Measurements from ENCODE around the gene HAGH.

HAGH gene

DNA sequence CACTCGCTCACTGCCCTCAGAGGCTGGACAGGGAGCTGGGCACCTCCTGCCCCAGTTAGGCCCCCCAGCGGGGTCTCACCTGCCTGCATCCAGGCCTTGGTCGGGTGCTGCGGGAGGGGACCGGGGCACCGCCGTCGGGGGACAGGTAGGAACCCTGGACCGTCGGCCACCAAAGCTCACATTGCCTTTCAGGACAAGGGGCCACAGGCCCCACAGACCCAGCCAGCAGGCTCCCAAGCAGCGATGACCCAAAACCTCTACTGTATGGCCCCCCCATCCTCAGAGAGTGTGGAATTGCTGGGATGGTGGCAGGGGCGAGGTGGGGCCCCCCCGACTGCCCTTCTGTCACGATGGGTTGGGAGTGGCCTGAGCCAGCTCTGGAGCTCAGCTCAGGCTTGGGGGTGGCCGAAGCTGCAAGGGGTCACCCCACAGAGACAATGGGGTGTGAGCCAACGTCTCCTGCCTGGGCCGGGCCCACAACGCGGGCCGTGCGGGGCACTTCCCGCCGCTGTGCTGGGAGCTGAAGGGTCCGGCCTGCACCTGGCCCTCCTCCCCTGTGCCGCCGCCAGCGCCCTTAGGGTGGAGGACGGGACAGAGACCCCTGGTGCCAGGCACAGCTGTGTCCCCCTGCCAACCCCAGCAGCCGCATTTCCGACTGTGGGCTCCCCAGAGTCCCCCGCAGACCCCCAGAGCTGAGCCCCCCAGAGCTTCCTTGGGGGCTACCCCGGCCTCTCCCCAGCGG, 33.6 kb downstream of the HAGH start:
- Histone ChIP-seq H3K9me3 (ENCODE audit: control insufficient read depth, low read length) (no peaks in the 10 kb centered on the region), H3K27me3 (replicated peaks; ENCODE audit: control insufficient read depth, insufficient read depth, low read length, poor library complexity, severe bottlenecking) (no peaks in the 10 kb centered on the region), H3K4me1 (ENCODE audit: control insufficient read depth, insufficient read depth, low read length, poor library complexity, severe bottlenecking) (no peaks in the 10 kb centered on the region), H3K36me3 (ENCODE audit: control insufficient read depth, insufficient read depth, low read length) (peaks cover 24% of the 10 kb centered on the region), H3K27ac (ENCODE audit: insufficient read depth, low read length, poor library complexity, severe bottlenecking) (no peak overlapping the region), H3K4me3 (ENCODE audit: insufficient read depth, low read depth, low read length, poor library complexity, severe bottlenecking) (no peak overlapping the region)
- DNase-seq, result no peak

DNA sequence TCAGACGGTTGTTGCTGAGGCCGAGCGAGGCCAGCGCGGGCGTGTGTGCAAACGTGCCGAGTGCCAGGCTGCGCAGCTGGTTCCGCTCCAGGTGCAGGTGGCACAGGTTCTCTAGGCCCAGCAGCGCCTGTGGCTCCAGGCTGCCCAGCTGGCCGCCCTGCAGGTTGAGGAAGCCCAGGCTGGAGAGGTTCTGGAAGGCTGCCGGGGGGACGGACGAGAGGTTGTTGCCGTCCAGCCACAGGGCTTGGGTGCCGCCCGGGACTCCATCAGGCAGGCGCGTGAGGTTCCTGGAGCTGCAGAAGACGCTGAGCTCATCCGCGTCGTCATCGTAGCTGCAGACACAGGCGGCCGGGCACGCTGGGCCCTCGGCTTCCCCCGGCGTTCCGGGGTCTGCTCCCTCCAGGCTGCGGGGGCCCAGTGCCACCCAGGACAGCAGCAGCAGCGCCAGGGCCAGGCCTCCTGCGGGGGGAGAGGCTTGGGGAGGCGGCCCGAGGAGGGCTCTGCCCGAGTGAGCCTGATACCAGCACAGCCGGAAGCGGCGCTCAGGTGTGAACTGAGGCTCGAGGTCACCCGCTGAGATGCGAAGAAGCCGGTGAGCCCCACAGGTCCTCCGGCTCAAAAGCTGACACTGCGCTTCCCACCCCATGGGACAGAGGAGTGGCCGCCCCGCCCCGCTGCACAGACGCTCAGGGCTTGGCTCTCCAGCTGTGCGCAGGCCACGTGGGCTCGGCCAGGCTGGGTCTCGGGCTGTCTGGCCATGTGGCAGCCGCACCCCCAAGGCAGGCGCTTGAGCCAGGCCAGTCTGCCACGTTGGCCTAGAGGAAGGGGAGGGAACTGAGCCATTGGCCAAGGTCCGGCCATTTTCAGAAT, 34.4 kb downstream of the HAGH start:
- no peak for DNase-seq
- Histone ChIP-seq H3K27me3 (replicated peaks; ENCODE audit: control insufficient read depth, insufficient read depth, low read length, poor library complexity, severe bottlenecking) (no peaks in the 10 kb centered on the region), H3K27ac (ENCODE audit: insufficient read depth, low read length, poor library complexity, severe bottlenecking) (no peak overlapping the region), H3K9me3 (ENCODE audit: control insufficient read depth, low read length) (no peaks in the 10 kb centered on the region), H3K4me1 (ENCODE audit: control insufficient read depth, insufficient read depth, low read length, poor library complexity, severe bottlenecking) (no peaks in the 10 kb centered on the region), H3K4me3 (ENCODE audit: insufficient read depth, low read depth, low read length, poor library complexity, severe bottlenecking) (no peak overlapping the region), H3K36me3 (ENCODE audit: control insufficient read depth, insufficient read depth, low read length) (peaks cover 32% of the 10 kb centered on the region)

DNA sequence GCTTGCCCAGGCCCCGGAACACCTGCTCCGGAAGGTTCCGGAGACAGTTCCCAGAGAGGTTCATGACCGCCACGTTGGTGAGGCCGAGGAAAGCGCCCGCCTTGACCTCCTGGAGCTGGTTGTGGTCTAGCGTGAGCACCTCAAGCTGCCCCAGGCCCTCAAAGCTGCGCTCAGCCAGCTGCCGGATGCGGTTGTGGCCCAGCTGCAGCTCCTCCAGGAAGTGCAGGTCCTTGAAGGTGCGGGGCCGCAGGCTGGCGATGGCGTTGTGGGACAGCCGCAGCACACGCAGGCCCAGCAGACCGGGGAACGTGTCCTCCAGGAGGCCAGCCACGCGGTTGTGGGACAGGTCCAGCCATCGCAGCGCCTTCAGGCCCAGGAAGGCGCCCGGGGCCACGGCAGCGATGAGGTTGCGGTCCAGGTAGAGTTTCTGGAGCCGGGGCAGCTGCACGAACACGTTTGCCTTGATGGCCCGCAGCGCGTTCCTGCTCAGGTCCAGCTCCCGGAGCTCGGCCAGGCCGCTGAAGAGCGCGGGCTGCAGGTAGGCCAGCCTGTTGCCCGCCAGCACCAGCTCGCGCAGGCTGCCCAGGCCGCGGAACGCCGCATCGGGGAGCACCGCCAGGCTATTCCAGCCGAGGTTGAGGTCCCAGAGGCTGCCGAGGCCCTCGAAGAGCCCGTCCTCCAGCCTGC, 35.2 kb downstream of the HAGH start:
- Histone ChIP-seq H3K27me3 (replicated peaks; ENCODE audit: control insufficient read depth, insufficient read depth, low read length, poor library complexity, severe bottlenecking) (no peaks in the 10 kb centered on the region), H3K9me3 (ENCODE audit: control insufficient read depth, low read length) (no peaks in the 10 kb centered on the region), H3K4me3 (ENCODE audit: insufficient read depth, low read depth, low read length, poor library complexity, severe bottlenecking) (no peak overlapping the region), H3K4me1 (ENCODE audit: control insufficient read depth, insufficient read depth, low read length, poor library complexity, severe bottlenecking) (no peaks in the 10 kb centered on the region), H3K36me3 (ENCODE audit: control insufficient read depth, insufficient read depth, low read length) (peaks cover 38% of the 10 kb centered on the region), H3K27ac (ENCODE audit: insufficient read depth, low read length, poor library complexity, severe bottlenecking) (no peak overlapping the region)
- no peak for DNase-seq

DNA sequence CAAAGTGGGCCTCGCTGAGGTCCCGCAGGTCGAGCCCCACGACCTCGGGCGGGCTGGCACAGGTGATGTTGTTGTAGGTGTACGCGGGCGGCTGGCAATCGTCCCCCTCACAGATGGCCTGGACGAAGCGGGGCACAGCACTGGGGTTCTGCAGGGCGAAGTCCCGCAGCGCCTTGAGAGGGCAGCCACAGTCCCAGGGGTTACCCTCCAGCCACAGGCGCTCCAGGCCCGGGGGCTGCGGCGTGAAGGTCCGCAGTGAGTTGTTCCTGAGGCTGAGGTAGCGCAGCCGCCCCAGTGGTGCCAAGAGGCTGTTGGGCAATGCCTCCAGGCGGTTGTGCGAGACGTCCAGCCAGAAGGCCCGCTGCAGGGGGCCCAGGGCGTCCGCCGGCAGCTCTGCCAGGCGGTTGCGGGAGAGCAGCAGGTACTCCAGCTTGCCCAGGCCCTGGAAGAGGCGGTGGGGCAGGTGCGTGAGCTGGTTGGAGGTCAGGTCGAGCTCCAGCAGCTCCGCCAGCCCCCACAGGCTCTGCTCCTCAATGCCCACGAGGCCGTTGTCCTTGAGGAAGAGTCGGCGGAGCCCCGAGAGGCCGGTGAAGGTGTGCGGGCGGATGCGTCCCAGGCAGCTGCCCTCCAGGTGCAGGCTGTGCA, 35.9 kb downstream of the HAGH start:
- no peak overlapping the region for H3K27ac ChIP-seq (ENCODE audit: insufficient read depth, low read length, poor library complexity, severe bottlenecking)
- no peaks in the 10 kb centered on the region for H3K27me3 ChIP-seq (replicated peaks; ENCODE audit: control insufficient read depth, insufficient read depth, low read length, poor library complexity, severe bottlenecking)
- no peak overlapping the region for H3K4me3 ChIP-seq (ENCODE audit: insufficient read depth, low read depth, low read length, poor library complexity, severe bottlenecking)
- H3K4me1 ChIP-seq (ENCODE audit: control insufficient read depth, insufficient read depth, low read length, poor library complexity, severe bottlenecking), result no peaks in the 10 kb centered on the region
- H3K9me3 ChIP-seq (ENCODE audit: control insufficient read depth, low read length), result no peaks in the 10 kb centered on the region
- peaks cover 39% of the 10 kb centered on the region for H3K36me3 ChIP-seq (ENCODE audit: control insufficient read depth, insufficient read depth, low read length)
- DNase-seq, result no peak

DNA sequence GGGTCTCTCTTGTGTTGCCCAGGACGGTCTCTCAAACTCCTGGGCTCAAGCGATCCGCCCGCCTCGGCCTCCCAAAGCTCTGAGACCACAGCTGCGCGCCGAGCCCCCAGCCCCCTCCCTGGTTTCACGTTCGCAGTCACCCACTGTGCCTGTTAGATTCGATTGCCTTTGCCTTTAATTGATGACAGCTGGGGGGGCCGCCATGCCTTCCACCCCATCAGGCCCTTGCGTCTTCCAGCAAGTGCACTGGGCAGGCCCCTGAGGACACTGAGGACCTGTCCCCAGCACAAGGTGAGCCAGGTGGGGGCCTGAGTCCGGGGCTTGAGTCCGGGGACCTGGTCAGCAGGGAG, 36.4 kb downstream of the HAGH start:
- Histone ChIP-seq H3K9me3 (ENCODE audit: control insufficient read depth, low read length) (no peaks in the 10 kb centered on the region), H3K4me1 (ENCODE audit: control insufficient read depth, insufficient read depth, low read length, poor library complexity, severe bottlenecking) (no peaks in the 10 kb centered on the region), H3K36me3 (ENCODE audit: control insufficient read depth, insufficient read depth, low read length) (peaks cover 39% of the 10 kb centered on the region), H3K27ac (ENCODE audit: insufficient read depth, low read length, poor library complexity, severe bottlenecking) (no peak overlapping the region), H3K27me3 (replicated peaks; ENCODE audit: control insufficient read depth, insufficient read depth, low read length, poor library complexity, severe bottlenecking) (no peaks in the 10 kb centered on the region), H3K4me3 (ENCODE audit: insufficient read depth, low read depth, low read length, poor library complexity, severe bottlenecking) (no peak overlapping the region)
- DNase-seq, result no peak

DNA sequence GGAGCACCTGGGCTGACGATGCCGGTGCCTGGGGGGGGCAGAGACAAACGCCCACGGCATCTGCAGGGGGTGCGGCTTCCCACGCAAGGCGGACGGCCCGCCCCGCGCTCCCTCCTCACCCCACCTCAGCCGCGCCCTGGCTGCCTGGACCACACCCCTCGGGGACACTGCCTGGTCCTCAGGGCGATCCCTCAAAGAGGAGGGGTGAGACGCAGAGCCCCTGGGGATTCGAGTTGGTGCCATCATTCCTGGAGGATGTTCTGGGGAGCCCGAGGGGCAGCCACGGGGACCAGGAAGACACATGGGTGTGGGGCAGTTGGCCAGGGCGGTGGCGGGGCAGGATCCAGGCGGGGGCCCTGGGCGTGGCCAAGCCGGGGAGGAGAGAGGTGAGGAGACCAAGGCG, 37.0 kb downstream of the HAGH start:
- H3K4me3 ChIP-seq (ENCODE audit: insufficient read depth, low read depth, low read length, poor library complexity, severe bottlenecking), result no peak overlapping the region
- DNase-seq, result no peak
- H3K9me3 ChIP-seq (ENCODE audit: control insufficient read depth, low read length), result no peaks in the 10 kb centered on the region
- no peaks in the 10 kb centered on the region for H3K4me1 ChIP-seq (ENCODE audit: control insufficient read depth, insufficient read depth, low read length, poor library complexity, severe bottlenecking)
- H3K27ac ChIP-seq (ENCODE audit: insufficient read depth, low read length, poor library complexity, severe bottlenecking), result no peak overlapping the region
- H3K27me3 ChIP-seq (replicated peaks; ENCODE audit: control insufficient read depth, insufficient read depth, low read length, poor library complexity, severe bottlenecking), result no peaks in the 10 kb centered on the region
- peaks cover 39% of the 10 kb centered on the region for H3K36me3 ChIP-seq (ENCODE audit: control insufficient read depth, insufficient read depth, low read length)

DNA sequence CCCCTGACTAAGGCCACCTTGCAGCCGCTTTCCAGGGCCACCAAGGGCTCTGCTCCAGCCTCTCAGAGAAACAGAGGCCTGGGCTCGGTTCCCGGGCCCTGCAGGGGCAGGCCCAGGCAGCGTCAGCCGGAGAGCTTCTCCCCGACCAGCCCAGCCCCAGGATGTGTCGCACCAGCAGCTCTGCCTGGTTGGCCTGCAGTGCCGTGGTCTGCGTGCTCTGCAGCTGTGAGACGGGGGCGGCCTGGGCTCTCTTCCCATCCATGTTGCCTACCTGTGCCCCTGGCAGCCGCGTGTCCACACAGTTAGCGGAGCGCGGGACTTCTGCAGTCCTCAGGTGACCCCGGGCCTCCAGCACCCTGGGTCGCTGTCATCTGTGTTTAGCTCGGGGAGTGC, 37.9 kb downstream of the HAGH start:
- Histone ChIP-seq H3K36me3 (ENCODE audit: control insufficient read depth, insufficient read depth, low read length) (peaks cover 39% of the 10 kb centered on the region), H3K4me3 (ENCODE audit: insufficient read depth, low read depth, low read length, poor library complexity, severe bottlenecking) (no peak overlapping the region), H3K4me1 (ENCODE audit: control insufficient read depth, insufficient read depth, low read length, poor library complexity, severe bottlenecking) (no peaks in the 10 kb centered on the region), H3K27ac (ENCODE audit: insufficient read depth, low read length, poor library complexity, severe bottlenecking) (no peak overlapping the region), H3K27me3 (replicated peaks; ENCODE audit: control insufficient read depth, insufficient read depth, low read length, poor library complexity, severe bottlenecking) (no peaks in the 10 kb centered on the region), H3K9me3 (ENCODE audit: control insufficient read depth, low read length) (no peaks in the 10 kb centered on the region)
- DNase-seq, result no peak

DNA sequence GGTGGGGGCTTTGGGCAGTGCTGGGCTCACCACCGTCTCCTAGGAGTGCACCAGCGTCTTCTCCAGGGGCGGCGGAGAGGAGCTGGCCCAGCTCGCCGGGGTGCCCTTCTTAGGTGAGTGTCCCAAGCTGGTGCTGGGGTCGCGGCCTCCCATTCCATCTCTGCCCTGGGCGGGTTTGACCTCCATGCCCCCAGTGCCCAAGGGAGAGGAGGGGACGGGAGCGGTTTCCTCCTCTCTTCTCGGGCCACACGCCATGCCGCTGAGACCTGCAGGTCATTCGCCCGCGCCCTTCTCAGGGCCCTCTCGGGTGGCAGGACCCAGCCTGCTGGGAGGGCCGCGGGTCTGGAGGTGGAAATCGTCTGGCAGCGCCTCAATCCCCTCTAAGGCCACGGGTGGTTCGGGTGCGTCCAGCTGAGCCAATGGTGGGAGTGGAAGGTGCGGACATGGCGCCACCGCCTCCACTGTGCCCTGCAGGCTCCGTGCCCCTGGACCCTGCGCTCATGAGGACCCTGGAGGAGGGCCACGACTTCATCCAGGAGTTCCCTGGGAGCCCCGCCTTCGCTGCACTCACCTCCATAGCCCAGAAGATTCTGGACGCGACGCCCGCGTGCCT, 38.4 kb downstream of the HAGH start:
- DNase-seq, result no peak
- H3K9me3 ChIP-seq (ENCODE audit: control insufficient read depth, low read length), result no peaks in the 10 kb centered on the region
- peaks cover 39% of the 10 kb centered on the region for H3K36me3 ChIP-seq (ENCODE audit: control insufficient read depth, insufficient read depth, low read length)
- H3K4me3 ChIP-seq (ENCODE audit: insufficient read depth, low read depth, low read length, poor library complexity, severe bottlenecking), result no peak overlapping the region
- no peaks in the 10 kb centered on the region for H3K4me1 ChIP-seq (ENCODE audit: control insufficient read depth, insufficient read depth, low read length, poor library complexity, severe bottlenecking)
- no peaks in the 10 kb centered on the region for H3K27me3 ChIP-seq (replicated peaks; ENCODE audit: control insufficient read depth, insufficient read depth, low read length, poor library complexity, severe bottlenecking)
- H3K27ac ChIP-seq (ENCODE audit: insufficient read depth, low read length, poor library complexity, severe bottlenecking), result no peak overlapping the region

DNA sequence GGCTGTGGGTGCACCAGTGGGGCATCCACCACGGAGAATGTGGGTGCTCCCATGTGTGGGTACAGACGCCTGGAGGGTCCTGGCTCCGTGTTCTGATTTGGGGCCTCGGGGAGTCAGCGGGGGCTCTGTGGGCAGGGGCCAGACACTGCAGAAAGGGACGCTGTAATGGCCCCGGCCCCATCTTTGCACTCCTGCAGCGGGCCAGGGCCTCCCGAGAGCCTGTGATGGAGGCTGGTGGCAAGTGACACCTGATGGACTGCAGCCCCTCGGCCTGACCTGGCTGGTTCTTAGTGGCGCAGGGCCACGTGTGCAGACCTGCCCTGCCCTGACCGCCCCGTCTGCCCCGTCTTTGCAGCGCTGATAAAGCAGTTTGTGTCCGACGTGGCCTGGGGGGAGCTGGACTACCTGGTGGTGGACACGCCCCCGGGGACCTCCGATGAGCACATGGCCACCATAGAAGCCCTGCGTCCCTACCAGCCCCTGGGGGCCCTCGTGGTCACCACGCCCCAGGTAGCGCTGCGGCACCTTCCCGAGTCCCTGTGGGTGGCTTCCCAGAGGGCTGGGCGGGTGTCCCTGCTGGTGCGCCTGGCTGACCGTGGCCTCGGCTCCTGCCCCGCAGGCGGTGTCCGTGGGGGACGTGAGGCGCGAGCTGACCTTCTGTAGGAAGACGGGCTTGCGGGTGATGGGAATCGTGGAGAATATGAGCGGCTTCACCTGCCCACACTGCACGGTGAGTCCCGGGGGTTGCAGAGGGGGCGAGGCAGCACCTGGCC, 39.1 kb downstream of the HAGH start:
- peaks cover 39% of the 10 kb centered on the region for H3K36me3 ChIP-seq (ENCODE audit: control insufficient read depth, insufficient read depth, low read length)

More for the DNA sequence above, 39.1 kb downstream of the HAGH start:
- Histone ChIP-seq H3K4me1 (ENCODE audit: control insufficient read depth, insufficient read depth, low read length, poor library complexity, severe bottlenecking) (no peaks in the 10 kb centered on the region), H3K27ac (ENCODE audit: insufficient read depth, low read length, poor library complexity, severe bottlenecking) (no peak overlapping the region), H3K4me3 (ENCODE audit: insufficient read depth, low read depth, low read length, poor library complexity, severe bottlenecking) (no peak overlapping the region), H3K9me3 (ENCODE audit: control insufficient read depth, low read length) (no peaks in the 10 kb centered on the region), H3K27me3 (replicated peaks; ENCODE audit: control insufficient read depth, insufficient read depth, low read length, poor library complexity, severe bottlenecking) (no peaks in the 10 kb centered on the region)
- DNase-seq, result no peak

Data from effector memory CD4-positive, alpha-beta T cell (primary cell).